ENCODE measurements around the gene RTN4R. TPM values are rescaled to one million over a fixed set of nuclear protein-coding genes. Genes with fewer than 3 reads are reported as not detected.
"Not testable (repeated sequence)": the region's sequence is repeated elsewhere in the genome, so short reads cannot be mapped to it uniquely, and the experiment has no call there.

Gene RTN4R
- total RNA-seq, 1 experiment from 2014 or later, result 11.1 TPM

- H3K27me3 Mint-ChIP-seq (ENCODE audit: insufficient read depth, unreplicated experiment), result peaks cover 11% of the 10 kb centered on the region
- intact Hi-C loops (cut with micrococcal nuclease; ENCODE audit: unreplicated experiment), result no loop called here
- H3K9me3 Mint-ChIP-seq (ENCODE audit: unreplicated experiment), result no peaks in the 10 kb centered on the region
- no peaks in the 10 kb centered on the region for H3K4me1 Mint-ChIP-seq (ENCODE audit: low read depth, unreplicated experiment)
- no peaks in the 10 kb centered on the region for H3K36me3 Mint-ChIP-seq (ENCODE audit: insufficient read depth, unreplicated experiment)
- H3K27ac Mint-ChIP-seq (ENCODE audit: unreplicated experiment), result no peak overlapping the region
- POLR2A ChIA-PET, result no interaction called here
- H3K36me3 ChIP-seq (ENCODE audit: control insufficient read depth, insufficient read depth, low read length), result no peaks in the 10 kb centered on the region
- no peak overlapping the region for H3K4me3 ChIP-seq (ENCODE audit: low read depth, low read length)
- TF ChIP-seq, protein P1, sequence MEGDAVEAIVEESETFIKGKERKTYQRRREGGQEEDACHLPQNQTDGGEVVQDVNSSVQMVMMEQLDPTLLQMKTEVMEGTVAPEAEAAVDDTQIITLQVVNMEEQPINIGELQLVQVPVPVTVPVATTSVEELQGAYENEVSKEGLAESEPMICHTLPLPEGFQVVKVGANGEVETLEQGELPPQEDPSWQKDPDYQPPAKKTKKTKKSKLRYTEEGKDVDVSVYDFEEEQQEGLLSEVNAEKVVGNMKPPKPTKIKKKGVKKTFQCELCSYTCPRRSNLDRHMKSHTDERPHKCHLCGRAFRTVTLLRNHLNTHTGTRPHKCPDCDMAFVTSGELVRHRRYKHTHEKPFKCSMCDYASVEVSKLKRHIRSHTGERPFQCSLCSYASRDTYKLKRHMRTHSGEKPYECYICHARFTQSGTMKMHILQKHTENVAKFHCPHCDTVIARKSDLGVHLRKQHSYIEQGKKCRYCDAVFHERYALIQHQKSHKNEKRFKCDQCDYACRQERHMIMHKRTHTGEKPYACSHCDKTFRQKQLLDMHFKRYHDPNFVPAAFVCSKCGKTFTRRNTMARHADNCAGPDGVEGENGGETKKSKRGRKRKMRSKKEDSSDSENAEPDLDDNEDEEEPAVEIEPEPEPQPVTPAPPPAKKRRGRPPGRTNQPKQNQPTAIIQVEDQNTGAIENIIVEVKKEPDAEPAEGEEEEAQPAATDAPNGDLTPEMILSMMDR (IDR thresholded peaks at IDR 0.05; ENCODE audit: insufficient read depth in 1 of 2, low read depth in 1 of 2, low read length in 1 of 2, severe bottlenecking in 1 of 2, unreplicated experiment in 1 of 2), result no peak
- no peaks in the 10 kb centered on the region for H3K9me3 ChIP-seq
- no peaks in the 10 kb centered on the region for H3K4me1 ChIP-seq
- BruUV-seq (replicated peaks), result no TSS peak
- CTCF ChIA-PET, result no interaction called here
- H3K27me3 ChIP-seq (replicated peaks; ENCODE audit: control insufficient read depth, insufficient read depth, low read length), result no peaks in the 10 kb centered on the region
- no peak overlapping the region for H3K4me3 Mint-ChIP-seq (ENCODE audit: unreplicated experiment)
- no peak for DNase-seq
These were observed 36.5 kb upstream of the RTN4R start for GRCh38 chr22:20304646-20305045.

DNA sequence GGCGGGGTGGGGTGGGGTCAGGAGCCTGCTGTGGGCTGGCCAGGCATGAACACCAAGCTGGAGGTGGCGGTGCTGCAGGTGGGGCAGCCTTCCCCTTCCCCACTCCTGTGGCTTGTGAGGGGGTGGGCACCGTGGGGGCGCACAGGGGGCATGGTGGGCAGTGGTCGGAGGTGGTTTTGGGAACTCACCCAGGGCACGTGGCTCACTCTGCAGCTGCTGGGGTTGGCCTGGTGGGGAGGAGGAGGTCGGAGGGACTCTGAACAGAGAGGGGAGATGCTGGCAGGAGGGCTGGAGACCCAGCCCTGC lies 35.1 kb upstream of the RTN4R start:
- H3K4me3 Mint-ChIP-seq (ENCODE audit: unreplicated experiment); H3K36me3 Mint-ChIP-seq (ENCODE audit: insufficient read depth, unreplicated experiment); H3K4me3 ChIP-seq (ENCODE audit: low read depth, low read length); H3K9me3 ChIP-seq; CTCF ChIA-PET; intact Hi-C loops (cut with micrococcal nuclease; ENCODE audit: unreplicated experiment); BruUV-seq (replicated peaks); H3K4me1 ChIP-seq; H3K27ac Mint-ChIP-seq (ENCODE audit: unreplicated experiment); H3K27me3 ChIP-seq (replicated peaks; ENCODE audit: control insufficient read depth, insufficient read depth, low read length); POLR2A ChIA-PET; H3K9me3 Mint-ChIP-seq (ENCODE audit: unreplicated experiment); DNase-seq; H3K36me3 ChIP-seq (ENCODE audit: control insufficient read depth, insufficient read depth, low read length); H3K4me1 Mint-ChIP-seq (ENCODE audit: low read depth, unreplicated experiment); H3K27me3 Mint-ChIP-seq (ENCODE audit: insufficient read depth, unreplicated experiment): not testable (repeated sequence)

DNA sequence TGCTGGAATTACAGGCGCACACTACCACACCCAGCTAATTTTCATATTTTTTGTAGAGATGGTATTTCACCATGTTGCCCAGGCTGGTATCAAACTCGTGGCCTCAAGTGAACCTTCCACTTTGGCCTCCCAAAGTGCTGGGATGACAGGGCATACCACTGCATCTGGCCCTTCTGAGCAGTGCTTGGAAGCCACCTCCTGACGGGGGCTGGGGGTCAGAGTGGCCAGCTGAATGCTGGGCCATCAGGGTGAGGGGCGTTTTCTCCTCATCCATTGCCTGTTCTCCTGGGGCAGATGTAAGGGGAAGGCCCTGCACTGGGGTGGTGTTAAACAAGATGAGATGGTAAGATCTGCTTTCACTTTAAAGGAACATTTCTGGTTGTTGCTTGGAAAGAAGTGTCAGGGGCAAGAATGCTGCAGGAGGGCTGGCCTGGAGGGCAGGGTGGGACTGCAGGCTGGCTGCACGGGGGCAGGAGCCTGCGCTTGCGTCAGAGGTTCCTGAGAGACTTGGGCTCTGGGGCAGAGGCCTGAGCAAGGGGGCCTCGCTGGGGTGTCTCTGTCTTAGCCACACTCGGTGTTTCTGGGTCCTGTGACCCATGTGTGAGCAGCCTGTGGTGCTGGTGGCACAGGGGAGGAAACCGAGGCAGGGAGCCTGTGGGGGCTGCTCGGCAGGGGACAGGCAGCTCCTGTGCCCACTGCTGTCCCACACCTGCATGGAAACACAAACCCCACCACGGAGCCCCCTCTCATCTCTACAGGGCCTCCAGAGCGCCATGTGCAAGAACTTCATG lies 34.5 kb upstream of the RTN4R start:
- H3K27me3 Mint-ChIP-seq (ENCODE audit: insufficient read depth, unreplicated experiment), result peaks cover 12% of the 10 kb centered on the region
- POLR2A ChIA-PET, result no interaction called here

More for the DNA sequence above, 34.5 kb upstream of the RTN4R start:
- no peak overlapping the region for H3K4me3 Mint-ChIP-seq (ENCODE audit: unreplicated experiment)
- H3K27ac Mint-ChIP-seq (ENCODE audit: unreplicated experiment), result no peak overlapping the region
- BruUV-seq (replicated peaks), result no TSS peak
- no peak for DNase-seq
- Histone ChIP-seq H3K4me1 (no peaks in the 10 kb centered on the region), H3K27me3 (replicated peaks; ENCODE audit: control insufficient read depth, insufficient read depth, low read length) (no peaks in the 10 kb centered on the region), H3K36me3 (ENCODE audit: control insufficient read depth, insufficient read depth, low read length) (no peaks in the 10 kb centered on the region), H3K4me3 (ENCODE audit: low read depth, low read length) (no peak overlapping the region), H3K9me3 (no peaks in the 10 kb centered on the region)
- no peaks in the 10 kb centered on the region for H3K9me3 Mint-ChIP-seq (ENCODE audit: unreplicated experiment)
- no peaks in the 10 kb centered on the region for H3K4me1 Mint-ChIP-seq (ENCODE audit: low read depth, unreplicated experiment)
- CTCF ChIA-PET, result no interaction called here
- peaks cover 6% of the 10 kb centered on the region for H3K36me3 Mint-ChIP-seq (ENCODE audit: insufficient read depth, unreplicated experiment)
- intact Hi-C loops (cut with micrococcal nuclease; ENCODE audit: unreplicated experiment), result no loop called here
- TF ChIP-seq, protein P1 (IDR thresholded peaks at IDR 0.05; ENCODE audit: insufficient read depth in 1 of 2, low read depth in 1 of 2, low read length in 1 of 2, severe bottlenecking in 1 of 2, unreplicated experiment in 1 of 2), result no peak

All from Caco-2 (cell line).